SK-N-SH (cell line): ENCODE data around the gene TMEM95. TPM values are rescaled to one million over a fixed set of nuclear protein-coding genes. Genes with fewer than 3 reads are reported as not detected.

Experiments
- CTCF ChIA-PET: fragments of 300-600, 350-600 bp; formaldehyde crosslinking; extraction: SDS; loops from one replicate; lab custom pipeline; 2021; lab: Yijun Ruan, JAX
- POLR2A ChIA-PET: fragments of 350-600 bp; sonication (Branson Sonifier 250); formaldehyde crosslinking; extraction: SDS; loops from one replicate; lab custom pipeline; 2020; ENCODE audit warnings: antibody characterized with exemption, inconsistent platforms; lab: Yijun Ruan, JAX
- DNase-seq: peaks from one replicate; pipeline ENCODE4 v3.0.0; 2012
- H2AFZ ChIP-seq: fragments of 200-600 bp; sonication (generic); 2 replicates; pipeline ENCODE4 v1.8.1; 2016; ENCODE audit warnings: antibody characterized with exemption, mild to moderate bottlenecking, low read depth
- H3F3A ChIP-seq: fragments of 200-600 bp; sonication (generic); replicated peaks from 2 replicates; pipeline ENCODE3; 2016; ENCODE audit warnings: antibody characterized with exemption, mild to moderate bottlenecking; ENCODE audit not compliant: insufficient read depth
- H3K27ac ChIP-seq, 2 experiments: fragments of 200-500 bp in 1 of 2; fragments of 200-600 bp in 1 of 2; sonication (Bioruptor generic) in 1 of 2; sonication (generic), shearing (Covaris generic) in 1 of 2; 2 replicates each; pipeline versions ENCODE4 v1.5.1 to v1.6.1; 2014 to 2016; ENCODE audit warnings: low read depth in 2 of 2, inconsistent platforms in 1 of 2, low read length in 1 of 2, mild to moderate bottlenecking in 1 of 2, mixed read lengths in 1 of 2
- H3K27me3 ChIP-seq: fragments of 200-600 bp; sonication (generic), shearing (Covaris generic); 2 replicates; pipeline ENCODE4 v1.6.1; 2016; ENCODE audit warnings: mixed run types; ENCODE audit not compliant: insufficient read depth
- H3K36me3 ChIP-seq, 2 experiments: fragments of 200-500 bp in 1 of 2; fragments of 200-600 bp in 1 of 2; sonication (Bioruptor generic) in 1 of 2; sonication (generic) in 1 of 2; replicated peaks in 1 of 2; 2 replicates each; pipeline versions ENCODE3 to v1.5.1; 2014 to 2016; ENCODE audit warnings: low read length in 1 of 2, mild to moderate bottlenecking in 1 of 2; ENCODE audit not compliant: insufficient read depth in 2 of 2, control insufficient read depth in 1 of 2
- H3K4me1 ChIP-seq, 2 experiments: fragments of 200-500 bp in 1 of 2; fragments of 200-600 bp in 1 of 2; sonication (Bioruptor generic) in 1 of 2; sonication (generic), shearing (Covaris generic) in 1 of 2; 2 replicates each; pipeline versions ENCODE4 v1.5.1 to v1.6.1; 2014 to 2016; ENCODE audit warnings: low read depth in 1 of 2, low read length in 1 of 2, mixed run types in 1 of 2; ENCODE audit not compliant: insufficient read depth in 2 of 2, control insufficient read depth in 1 of 2
- H3K4me2 ChIP-seq: fragments of 200-600 bp; sonication (generic), shearing (Covaris generic); 2 replicates; pipeline ENCODE4 v1.6.1; 2017; ENCODE audit warnings: mixed run types
- H3K4me3 ChIP-seq, 2 experiments: fragments of 200-500 bp in 1 of 2; fragments of 200-600 bp in 1 of 2; sonication (Bioruptor generic) in 1 of 2; sonication (generic), shearing (Covaris generic) in 1 of 2; 2 replicates each; pipeline versions ENCODE4 v1.5.1 to v1.8.1; 2014 to 2016; ENCODE audit warnings: low read depth in 2 of 2, inconsistent platforms in 1 of 2, low read length in 1 of 2, mild to moderate bottlenecking in 1 of 2, mixed read lengths in 1 of 2, moderate library complexity in 1 of 2
- H3K79me2 ChIP-seq: fragments of 200-600 bp; sonication (generic); 2 replicates; pipeline ENCODE4 v1.8.1; 2017; ENCODE audit warnings: mild to moderate bottlenecking; ENCODE audit not compliant: insufficient read depth
- H3K9ac ChIP-seq: fragments of 200-600 bp; sonication (generic); 2 replicates; pipeline ENCODE4 v1.6.1; 2017; ENCODE audit warnings: mixed run types
- H3K9me2 ChIP-seq: fragments of 200-600 bp; sonication (generic); 2 replicates; pipeline ENCODE4 v1.6.1; 2017; ENCODE audit warnings: mixed run types
- H3K9me3 ChIP-seq: fragments of 200-600 bp; sonication (generic); 2 replicates; pipeline ENCODE4 v1.6.1; 2017; ENCODE audit warnings: mixed run types, mild to moderate bottlenecking, moderate library complexity
- H4K20me1 ChIP-seq: fragments of 200-600 bp; sonication (generic); 2 replicates; pipeline ENCODE4 v1.6.1; 2017; ENCODE audit warnings: mild to moderate bottlenecking, mixed run types; ENCODE audit not compliant: insufficient read depth
- CTCF ChIP-seq: fragments of 200-600 bp; sonication (generic); IDR thresholded peaks from 2 replicates; pipeline ENCODE4 v1.6.1; 2017; ENCODE audit warnings: antibody characterized with exemption, mild to moderate bottlenecking, moderate library complexity
- ELF1 ChIP-seq: IDR thresholded peaks from 2 replicates; pipeline ENCODE4 v1.4.0; 2012
- EZH2phosphoT487 ChIP-seq: fragments of 200-600 bp; sonication (generic); IDR thresholded peaks from 2 replicates; pipeline ENCODE4 v1.6.1; 2017; ENCODE audit warnings: low read depth, mixed run types, mild to moderate bottlenecking, antibody characterized with exemption, moderate library complexity, borderline replicate concordance
- FOSL2 ChIP-seq: IDR thresholded peaks from 2 replicates; pipeline ENCODE4 v1.4.0; 2012; ENCODE audit warnings: low read depth, mild to moderate bottlenecking, moderate library complexity, borderline replicate concordance
- FOXM1 ChIP-seq: IDR thresholded peaks from 2 replicates; pipeline ENCODE4 v1.4.0; 2012; ENCODE audit warnings: low read depth, mild to moderate bottlenecking
- GABPA ChIP-seq: IDR thresholded peaks from 2 replicates; pipeline ENCODE4 v1.4.0; 2012; ENCODE audit warnings: low read depth, mild to moderate bottlenecking
- GATA2 ChIP-seq: sonication (generic); formaldehyde crosslinking; IDR thresholded peaks from 2 replicates; pipeline ENCODE4 v1.5.0; 2020; ENCODE audit warnings: mild to moderate bottlenecking, missing genetic modification reagents
- JUND ChIP-seq: IDR thresholded peaks from 2 replicates; pipeline ENCODE4 v1.4.0; 2012
- MAX ChIP-seq: IDR thresholded peaks from 2 replicates; pipeline ENCODE4 v1.4.0; 2012; ENCODE audit warnings: low read depth
- NFIC ChIP-seq: IDR thresholded peaks from 2 replicates; pipeline ENCODE4 v1.4.0; 2012; ENCODE audit warnings: borderline replicate concordance
- NRF1 ChIP-seq: IDR thresholded peaks from 2 replicates; pipeline ENCODE4 v1.6.1; 2012; ENCODE audit warnings: low read depth, mild to moderate bottlenecking, low read length
- RAD21 ChIP-seq: IDR thresholded peaks from 2 replicates; pipeline ENCODE4 v1.6.1; 2012; ENCODE audit warnings: mild to moderate bottlenecking, low read length
- RFX5 ChIP-seq: IDR thresholded peaks from 2 replicates; pipeline ENCODE4 v1.6.1; 2012; ENCODE audit warnings: mild to moderate bottlenecking, improper control_type of control experiment, low read length
- TAF1 ChIP-seq: IDR thresholded peaks from 2 replicates; pipeline ENCODE4 v1.6.1; 2012; ENCODE audit warnings: low read depth, mild to moderate bottlenecking, low read length, moderate library complexity, borderline replicate concordance
- TCF12 ChIP-seq: IDR thresholded peaks from 2 replicates; pipeline ENCODE4 v1.4.0; 2012
- WGBS: methylation state at CpG from one replicate; pipeline ENCODE4 v1.1.6; 2017; ENCODE audit warnings: low lambda C conversion rate; 5-methylcytosine and 5-hydroxymethylcytosine counted together
- polyA plus RNA-seq, 3 experiments: library from polyadenylated mRNA; depleted of rRNA; stranded (reverse); fragments of >200 nt; gene quantifications; 2 replicates each; pipeline ENCODE4 v1.2.3, GENCODE V29; 2012
- TF ChIP-seq, protein P1 (sequence below): IDR thresholded peaks from 2 replicates; pipeline ENCODE4 v1.4.0; 2012; ENCODE audit warnings: low read depth, borderline replicate concordance
- TF ChIP-seq, protein P2 (sequence below): IDR thresholded peaks from 2 replicates; pipeline ENCODE4 v1.4.0; 2012; ENCODE audit warnings: low read depth, borderline replicate concordance

Gene TMEM95
- polyA plus RNA-seq, 1 of the 3 experiments (the other 2 are of a cell fraction), result not detected

GRCh38 chr17:7394452-7395191 is 39.7 kb downstream of the TMEM95 start, which contains the start of gene PLSCR3 (continued):
- peak; percentile 39 for TF ChIP-seq CTCF
- TF ChIP-seq, all 33 proteins: peak for 10

DNA sequence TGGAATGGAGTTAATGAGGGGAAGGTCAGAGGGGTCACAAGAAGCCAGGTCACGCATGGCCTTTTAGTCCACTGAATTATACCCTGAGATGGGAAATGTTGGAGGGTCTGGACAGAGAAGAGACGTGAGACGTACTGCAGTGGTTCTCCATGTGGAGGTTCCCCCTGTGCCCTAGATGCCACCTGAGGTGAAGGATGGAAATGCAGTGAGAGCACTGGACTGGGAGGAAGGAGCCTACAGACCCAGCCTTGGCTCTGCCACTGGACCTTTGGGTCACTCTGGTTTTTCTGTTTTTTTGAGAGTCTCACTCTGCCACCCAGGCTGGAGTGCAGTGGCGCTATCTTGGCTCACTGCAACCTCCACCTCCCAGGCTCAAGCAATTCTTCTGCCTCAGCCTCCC is 41.2 kb downstream of the TMEM95 start:
- H3K36me3 ChIP-seq, result peaks cover 11 to 17% of the 10 kb centered on the region in 2 experiments
- TF ChIP-seq GATA2 (CRISPR knock-in tag) (no peak), FOSL2 (no peak), MAX (no peak), NFIC (no peak), TCF12 (no peak), FOXM1 (no peak), GABPA (no peak), RAD21 (no peak)
- TF ChIP-seq, protein P1, sequence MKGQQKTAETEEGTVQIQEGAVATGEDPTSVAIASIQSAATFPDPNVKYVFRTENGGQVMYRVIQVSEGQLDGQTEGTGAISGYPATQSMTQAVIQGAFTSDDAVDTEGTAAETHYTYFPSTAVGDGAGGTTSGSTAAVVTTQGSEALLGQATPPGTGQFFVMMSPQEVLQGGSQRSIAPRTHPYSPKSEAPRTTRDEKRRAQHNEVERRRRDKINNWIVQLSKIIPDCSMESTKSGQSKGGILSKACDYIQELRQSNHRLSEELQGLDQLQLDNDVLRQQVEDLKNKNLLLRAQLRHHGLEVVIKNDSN, result no peak
- peaks cover 0 to 9% of the 10 kb centered on the region in 2 experiments; a peak in 1 of 4 replicates for H3K4me1 ChIP-seq
- H3K9me3 ChIP-seq, result no peaks in the 10 kb centered on the region
- H3K4me2 ChIP-seq, result no peak overlapping the region
- H3K9me2 ChIP-seq, result no peaks in the 10 kb centered on the region
- no peaks in the 10 kb centered on the region for H4K20me1 ChIP-seq
- H3F3A ChIP-seq, result peaks cover 20% of the 10 kb centered on the region
- no peak overlapping the region for H3K4me3 ChIP-seq
- no peak overlapping the region for H3K9ac ChIP-seq
- H3K27ac ChIP-seq, result no peak overlapping the region
- ChIA-PET POLR2A (no interaction called here), CTCF (interaction anchor here (1.2 kb wide), 1 partner anchor 41 kb away, joined by 3 read pairs; no protein-coding TSS in a partner anchor)
- H3K79me2 ChIP-seq, result peaks cover 25% of the 10 kb centered on the region; the same call in 1 of the 2 replicates
- DNase-seq, result no peak
- WGBS, result 91% methylated on average over 4 of the region's 4 CpGs
- no peak overlapping the region for H2AFZ ChIP-seq
- H3K27me3 ChIP-seq, result no peaks in the 10 kb centered on the region

DNA sequence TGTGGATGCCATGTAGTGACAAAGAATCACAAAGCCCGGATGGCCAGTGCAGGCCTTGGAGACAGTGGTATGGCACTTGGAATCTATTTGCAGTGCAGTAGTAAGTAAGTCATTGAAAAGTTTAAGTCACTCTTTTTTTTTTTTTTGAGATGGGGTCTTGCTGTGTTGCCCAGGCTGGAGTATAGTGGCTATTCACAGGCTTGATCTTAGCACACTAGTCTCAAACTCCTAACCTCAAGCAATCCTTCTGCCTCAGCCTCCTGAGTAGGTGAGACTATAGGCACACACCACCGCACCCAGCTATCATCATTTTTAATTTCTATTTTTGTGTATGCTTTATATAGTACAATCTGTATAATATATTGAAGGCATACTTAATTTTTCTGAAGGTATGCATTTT is 43.7 kb downstream of the TMEM95 start:
- POLR2A ChIA-PET, result no interaction called here
- CTCF ChIA-PET, result interaction anchor here (0.6 to 1.7 kb wide), 4 partner anchors 102 to 438 kb away, joined by 3 to 4 read pairs (median 4); no protein-coding TSS in a partner anchor
- 82% methylated on average over 2 of the region's 2 CpGs for WGBS
- no peak for TF ChIP-seq TAF1
- no peak for TF ChIP-seq NRF1
- TF ChIP-seq CTCF, result no peak
- no peak for TF ChIP-seq ELF1
- TF ChIP-seq NFIC, result no peak
- no peak for TF ChIP-seq RFX5
- TF ChIP-seq, protein P2, sequence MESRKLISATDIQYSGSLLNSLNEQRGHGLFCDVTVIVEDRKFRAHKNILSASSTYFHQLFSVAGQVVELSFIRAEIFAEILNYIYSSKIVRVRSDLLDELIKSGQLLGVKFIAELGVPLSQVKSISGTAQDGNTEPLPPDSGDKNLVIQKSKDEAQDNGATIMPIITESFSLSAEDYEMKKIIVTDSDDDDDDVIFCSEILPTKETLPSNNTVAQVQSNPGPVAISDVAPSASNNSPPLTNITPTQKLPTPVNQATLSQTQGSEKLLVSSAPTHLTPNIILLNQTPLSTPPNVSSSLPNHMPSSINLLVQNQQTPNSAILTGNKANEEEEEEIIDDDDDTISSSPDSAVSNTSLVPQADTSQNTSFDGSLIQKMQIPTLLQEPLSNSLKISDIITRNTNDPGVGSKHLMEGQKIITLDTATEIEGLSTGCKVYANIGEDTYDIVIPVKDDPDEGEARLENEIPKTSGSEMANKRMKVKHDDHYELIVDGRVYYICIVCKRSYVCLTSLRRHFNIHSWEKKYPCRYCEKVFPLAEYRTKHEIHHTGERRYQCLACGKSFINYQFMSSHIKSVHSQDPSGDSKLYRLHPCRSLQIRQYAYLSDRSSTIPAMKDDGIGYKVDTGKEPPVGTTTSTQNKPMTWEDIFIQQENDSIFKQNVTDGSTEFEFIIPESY, result no peak
- TF ChIP-seq JUND, result no peak
- TF ChIP-seq EZH2phosphoT487, result no peak

More for the DNA sequence above, 43.7 kb downstream of the TMEM95 start:
- no peak overlapping the region for H3K4me2 ChIP-seq
- H4K20me1 ChIP-seq, result no peaks in the 10 kb centered on the region
- no peaks in the 10 kb centered on the region for H3K9me2 ChIP-seq
- no peaks in the 10 kb centered on the region for H3K9me3 ChIP-seq
- peaks cover 29% of the 10 kb centered on the region for H3F3A ChIP-seq
- no peak for DNase-seq
- peaks cover 32% of the 10 kb centered on the region for H3K79me2 ChIP-seq
- H3K27ac ChIP-seq, result no peak overlapping the region
- H3K4me1 ChIP-seq, result peaks cover 5 to 9% of the 10 kb centered on the region in 2 experiments; a peak in 2 of 4 replicates
- no peak overlapping the region for H2AFZ ChIP-seq
- no peak overlapping the region for H3K4me3 ChIP-seq
- no peak overlapping the region for H3K9ac ChIP-seq
- H3K27me3 ChIP-seq, result no peaks in the 10 kb centered on the region
- peaks cover 0 to 10% of the 10 kb centered on the region in 2 experiments for H3K36me3 ChIP-seq
